Measurements from ENCODE around the gene CLMP. TPM values are rescaled to one million over a fixed set of nuclear protein-coding genes. Genes with fewer than 3 reads are reported as not detected.

The CLMP gene
- total RNA-seq, 6 experiments from 2014 or later = 126 to 201 (median 138) TPM

DNA sequence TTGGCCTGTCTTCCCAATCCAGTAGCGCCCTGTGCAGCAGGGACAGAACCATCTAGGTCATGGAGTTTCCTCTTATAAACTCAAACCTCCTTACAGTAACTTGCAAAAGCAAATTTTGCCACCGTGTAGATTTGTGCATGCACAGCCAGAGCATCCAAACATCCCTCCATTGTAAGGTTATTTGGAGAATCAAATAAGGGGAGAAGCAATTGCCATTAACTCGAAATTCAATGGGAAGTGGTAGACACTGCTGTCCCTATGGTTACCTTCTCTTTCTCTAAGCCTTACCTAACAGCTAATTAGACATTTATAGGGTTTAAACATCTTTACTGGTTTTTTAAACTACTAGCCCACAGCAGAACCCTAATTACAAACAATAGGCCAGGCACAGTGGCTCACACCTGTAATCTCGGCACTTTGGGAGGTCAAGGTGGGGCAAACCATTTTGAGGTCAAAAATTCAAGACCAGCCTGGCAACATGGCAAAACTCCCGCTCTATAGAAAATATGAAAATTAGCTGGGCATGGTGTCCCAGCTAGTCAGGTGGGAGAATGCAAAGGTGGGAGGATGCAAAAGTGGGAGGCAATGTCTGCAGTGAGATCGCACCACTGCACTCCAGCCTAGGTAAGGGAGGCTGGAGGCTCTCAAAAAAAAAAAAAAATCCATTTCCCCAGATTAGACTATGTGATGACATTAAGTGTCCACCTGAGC is 139.7 kb downstream of the CLMP start:
- peak overlapping the region; percentile 55 for H3K27ac Mint-ChIP-seq
- peaks cover 13% of the 10 kb centered on the region for H3K27me3 Mint-ChIP-seq (ENCODE audit: insufficient read depth)
- no peaks in the 10 kb centered on the region for H3K9me3 Mint-ChIP-seq
- DNase-seq = no peak
- peaks cover 36% of the 10 kb centered on the region for H3K36me3 Mint-ChIP-seq (ENCODE audit: low read depth)
- TF ChIP-seq, protein P1, sequence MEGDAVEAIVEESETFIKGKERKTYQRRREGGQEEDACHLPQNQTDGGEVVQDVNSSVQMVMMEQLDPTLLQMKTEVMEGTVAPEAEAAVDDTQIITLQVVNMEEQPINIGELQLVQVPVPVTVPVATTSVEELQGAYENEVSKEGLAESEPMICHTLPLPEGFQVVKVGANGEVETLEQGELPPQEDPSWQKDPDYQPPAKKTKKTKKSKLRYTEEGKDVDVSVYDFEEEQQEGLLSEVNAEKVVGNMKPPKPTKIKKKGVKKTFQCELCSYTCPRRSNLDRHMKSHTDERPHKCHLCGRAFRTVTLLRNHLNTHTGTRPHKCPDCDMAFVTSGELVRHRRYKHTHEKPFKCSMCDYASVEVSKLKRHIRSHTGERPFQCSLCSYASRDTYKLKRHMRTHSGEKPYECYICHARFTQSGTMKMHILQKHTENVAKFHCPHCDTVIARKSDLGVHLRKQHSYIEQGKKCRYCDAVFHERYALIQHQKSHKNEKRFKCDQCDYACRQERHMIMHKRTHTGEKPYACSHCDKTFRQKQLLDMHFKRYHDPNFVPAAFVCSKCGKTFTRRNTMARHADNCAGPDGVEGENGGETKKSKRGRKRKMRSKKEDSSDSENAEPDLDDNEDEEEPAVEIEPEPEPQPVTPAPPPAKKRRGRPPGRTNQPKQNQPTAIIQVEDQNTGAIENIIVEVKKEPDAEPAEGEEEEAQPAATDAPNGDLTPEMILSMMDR (IDR thresholded peaks at IDR 0.05) = no peak
- peaks cover 38% of the 10 kb centered on the region for H3K4me1 Mint-ChIP-seq (ENCODE audit: low read depth)
- H3K4me3 Mint-ChIP-seq = no peak overlapping the region; the same call in 1 of the 2 replicates

DNA sequence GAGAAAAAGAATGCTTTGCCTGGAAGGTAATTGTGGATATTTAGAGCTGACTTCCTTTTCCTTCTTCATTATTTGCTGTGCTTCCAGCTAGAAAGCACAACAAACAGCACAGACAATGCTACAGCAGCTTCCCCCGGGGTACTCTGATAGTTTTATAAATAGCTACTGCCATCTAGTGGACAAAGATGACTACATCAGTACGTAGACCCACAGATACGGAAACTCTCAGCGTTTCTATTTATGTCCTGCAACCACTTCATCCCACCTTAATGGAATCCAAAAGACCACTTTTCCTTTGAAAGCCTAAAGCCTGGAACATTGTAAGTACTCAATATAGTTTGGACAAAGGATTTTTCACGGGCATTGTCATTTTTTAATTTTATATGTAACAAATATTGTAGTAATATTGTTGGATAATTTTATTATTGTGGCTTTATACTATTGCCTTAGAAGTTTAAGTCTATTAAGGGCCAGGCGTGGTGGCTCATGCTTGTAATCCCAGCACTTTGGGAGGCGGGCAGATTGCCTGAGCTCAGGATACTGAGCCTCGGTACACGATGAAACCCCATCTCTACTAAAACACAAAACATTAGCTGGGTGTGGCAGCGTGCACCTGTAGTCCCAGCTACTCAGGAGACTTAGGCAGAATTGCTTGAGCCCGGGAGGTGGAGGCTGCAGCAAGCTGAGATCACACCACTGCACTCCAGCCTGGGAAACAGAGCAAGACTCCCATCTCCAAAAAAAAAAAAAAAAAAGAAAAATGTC is 140.6 kb downstream of the CLMP start:
- no peak overlapping the region for H3K4me3 Mint-ChIP-seq
- peak overlapping the region; percentile 55 for H3K27ac Mint-ChIP-seq
- peaks cover 30% of the 10 kb centered on the region for H3K4me1 Mint-ChIP-seq (ENCODE audit: low read depth)
- peaks cover 28% of the 10 kb centered on the region for H3K36me3 Mint-ChIP-seq (ENCODE audit: low read depth)
- no peaks in the 10 kb centered on the region for H3K9me3 Mint-ChIP-seq
- TF ChIP-seq, protein P1 (IDR thresholded peaks at IDR 0.05) = peak; percentile 92
- DNase-seq = peak; percentile 68
- peaks cover 8% of the 10 kb centered on the region for H3K27me3 Mint-ChIP-seq (ENCODE audit: insufficient read depth)

- TF ChIP-seq, protein P1 (IDR thresholded peaks at IDR 0.05) = no peak
- peaks cover 3% of the 10 kb centered on the region; the same call in 1 of the 2 replicates for H3K27me3 Mint-ChIP-seq (ENCODE audit: insufficient read depth)
- no peak overlapping the region for H3K4me3 Mint-ChIP-seq
- no peak for DNase-seq
- H3K36me3 Mint-ChIP-seq (ENCODE audit: low read depth) = peaks cover 14% of the 10 kb centered on the region
- peak overlapping the region; percentile 0; the same call in 1 of the 2 replicates for H3K27ac Mint-ChIP-seq
- H3K9me3 Mint-ChIP-seq = no peaks in the 10 kb centered on the region
- peaks cover 16% of the 10 kb centered on the region for H3K4me1 Mint-ChIP-seq (ENCODE audit: low read depth)
Measured at GRCh38 chr11:123052901-123053721, 141.9 kb downstream of the CLMP start.

GRCh38 chr11:123051634-123052033 is 143.4 kb downstream of the CLMP start:
- TF ChIP-seq, protein P1 (IDR thresholded peaks at IDR 0.05) = no peak
- Mint-ChIP-seq H3K4me3 (no peak overlapping the region), H3K9me3 (no peaks in the 10 kb centered on the region), H3K27ac (no peak overlapping the region), H3K27me3 (ENCODE audit: insufficient read depth) (peaks cover 8% of the 10 kb centered on the region), H3K36me3 (ENCODE audit: low read depth) (no peaks in the 10 kb centered on the region; the same call in 1 of the 2 replicates), H3K4me1 (ENCODE audit: low read depth) (peaks cover 1% of the 10 kb centered on the region; the same call in 1 of the 2 replicates)
- no peak for DNase-seq

DNA sequence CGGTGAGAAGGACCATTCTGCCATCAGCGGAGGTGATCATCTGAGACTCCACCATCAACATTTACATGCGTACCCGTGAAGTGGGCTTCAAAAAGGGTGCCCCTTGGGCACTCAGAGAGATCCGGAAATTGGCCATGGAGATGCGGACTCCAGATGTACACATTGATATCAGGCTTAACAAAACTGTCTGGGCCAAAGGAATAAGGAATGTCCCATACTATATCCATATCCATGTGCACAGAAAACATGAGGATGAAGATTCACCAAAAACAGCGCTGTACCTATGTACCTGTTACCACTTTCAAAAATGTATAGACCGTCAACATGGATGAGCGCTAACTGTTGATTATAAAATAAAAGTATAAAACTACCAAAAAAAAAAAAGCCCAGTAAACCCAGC is 143.9 kb downstream of the CLMP start:
- H3K36me3 Mint-ChIP-seq (ENCODE audit: low read depth) = no peaks in the 10 kb centered on the region; the same call in 1 of the 2 replicates
- TF ChIP-seq, protein P1 (IDR thresholded peaks at IDR 0.05) = no peak
- no peak overlapping the region for H3K4me3 Mint-ChIP-seq
- no peak overlapping the region for H3K27ac Mint-ChIP-seq
- no peak for DNase-seq
- no peaks in the 10 kb centered on the region for H3K9me3 Mint-ChIP-seq
- peaks cover 8% of the 10 kb centered on the region for H3K27me3 Mint-ChIP-seq (ENCODE audit: insufficient read depth)
- no peaks in the 10 kb centered on the region for H3K4me1 Mint-ChIP-seq (ENCODE audit: low read depth)

All from HFFc6 (cell line).